CD14-positive monocyte (primary cell): ENCODE results near the gene ZNF536. TPM values are rescaled to one million over a fixed set of nuclear protein-coding genes. Genes with fewer than 3 reads are reported as not detected.
"Not testable (repeated sequence)": the region's sequence is repeated elsewhere in the genome, so short reads cannot be mapped to it uniquely, and the experiment has no call there.

Source experiments
- DNase-seq, 3 donors: peaks; one replicate each; pipeline ENCODE4 v3.0.0-alpha.2; 2011 to 2022
- H2AFZ ChIP-seq: 2 replicates; pipeline ENCODE4 v1.6.0; 2012; ENCODE audit warnings: mild to moderate bottlenecking, low read depth, low read length, inconsistent platforms; ENCODE audit not compliant: insufficient read depth, poor library complexity, severe bottlenecking
- H3K27ac ChIP-seq, 2 donors: 1 replicate in 1 of 2; 2 replicates in 1 of 2; pipeline ENCODE4 v1.5.1; 2012 to 2013; ENCODE audit warnings: low read length in 2 of 2, control low read depth in 1 of 2, inconsistent platforms in 1 of 2, low read depth in 1 of 2, mild to moderate bottlenecking in 1 of 2
- H3K27me3 ChIP-seq, 2 donors: one replicate each; pipeline versions ENCODE4 v1.6.0 to v1.6.1; 2011 to 2013; ENCODE audit warnings: low read length in 2 of 2; ENCODE audit not compliant: control insufficient read depth in 2 of 2, insufficient read depth in 2 of 2
- H3K36me3 ChIP-seq, 2 donors: replicated peaks in 1 of 2; 1 replicate in 1 of 2; 2 replicates in 1 of 2; pipeline versions ENCODE4 v1.5.1 to v1.6.1; 2012 to 2013; ENCODE audit warnings: low read length in 2 of 2, control low read depth in 1 of 2, inconsistent platforms in 1 of 2, mild to moderate bottlenecking in 1 of 2; ENCODE audit not compliant: insufficient read depth in 2 of 2, control insufficient read depth in 1 of 2
- H3K4me1 ChIP-seq, 2 donors: 1 replicate in 1 of 2; 2 replicates in 1 of 2; pipeline versions ENCODE4 v1.5.1 to v1.6.1; 2012 to 2013; ENCODE audit warnings: low read length in 2 of 2, control low read depth in 1 of 2, inconsistent platforms in 1 of 2, mild to moderate bottlenecking in 1 of 2, moderate library complexity in 1 of 2; ENCODE audit not compliant: insufficient read depth in 2 of 2, control insufficient read depth in 1 of 2
- H3K4me2 ChIP-seq: replicated peaks from 2 replicates; pipeline ENCODE3; 2012; ENCODE audit warnings: low read length, moderate library complexity, mild to moderate bottlenecking; ENCODE audit not compliant: poor library complexity, severe bottlenecking; ENCODE audit errors: extremely low read depth
- H3K4me3 ChIP-seq, 3 experiments: fragments of 200-600 bp in 1 of 3; sonication (generic) in 1 of 3; replicated peaks in 1 of 3; 1 replicate in 2 of 3; 2 replicates in 1 of 3; pipeline ENCODE4 v1.5.1; 2011 to 2013; ENCODE audit warnings: low read length in 3 of 3, mild to moderate bottlenecking in 3 of 3, control low read depth in 2 of 3, low read depth in 2 of 3, inconsistent platforms in 1 of 3, moderate library complexity in 1 of 3
- H3K79me2 ChIP-seq: 2 replicates; pipeline ENCODE4 v1.6.0; 2012; ENCODE audit warnings: mild to moderate bottlenecking, control low read depth, inconsistent platforms, low read length, moderate library complexity; ENCODE audit not compliant: insufficient read depth
- H3K9ac ChIP-seq: 2 replicates; pipeline ENCODE4 v1.6.0; 2017; ENCODE audit warnings: low read length, mild to moderate bottlenecking; ENCODE audit not compliant: insufficient read depth, poor library complexity, severe bottlenecking
- H3K9me3 ChIP-seq, 2 donors: replicated peaks in 1 of 2; 1 replicate in 1 of 2; 2 replicates in 1 of 2; pipeline versions ENCODE4 v1.5.1 to v1.6.1; 2012 to 2013; ENCODE audit warnings: low read length in 2 of 2, control low read depth in 1 of 2; ENCODE audit not compliant: control insufficient read depth in 1 of 2, insufficient read depth in 1 of 2
- H4K20me1 ChIP-seq: 2 replicates; pipeline ENCODE4 v1.6.0; 2012; ENCODE audit warnings: mild to moderate bottlenecking, low read length, control low read depth, moderate library complexity; ENCODE audit not compliant: insufficient read depth
- H3K27ac Mint-ChIP-seq, 7 donors: one replicate each; pipeline ENCODE4 v1.8.0; 2020; ENCODE audit warnings: mild to moderate bottlenecking in 7 of 7, mixed read lengths in 7 of 7, moderate library complexity in 6 of 7, inconsistent platforms in 2 of 7
- H3K27me3 Mint-ChIP-seq, 3 donors: one replicate each; pipeline ENCODE4 v1.8.0; 2021 to 2022; ENCODE audit warnings: low read depth in 3 of 3, mild to moderate bottlenecking in 3 of 3, mixed read lengths in 3 of 3, moderate library complexity in 3 of 3, inconsistent platforms in 1 of 3
- H3K36me3 Mint-ChIP-seq, 2 donors: one replicate each; pipeline ENCODE4 v1.8.0; 2020; ENCODE audit warnings: mixed read lengths in 2 of 2, inconsistent platforms in 1 of 2, mild to moderate bottlenecking in 1 of 2
- H3K4me1 Mint-ChIP-seq: one replicate; pipeline ENCODE4 v1.8.0; 2020; ENCODE audit warnings: mild to moderate bottlenecking, mixed read lengths
- H3K4me3 Mint-ChIP-seq, 2 donors: one replicate each; pipeline ENCODE4 v1.8.0; 2020; ENCODE audit warnings: mild to moderate bottlenecking in 2 of 2, mixed read lengths in 2 of 2, moderate library complexity in 1 of 2
- H3K9me3 Mint-ChIP-seq, 7 donors: one replicate each; pipeline ENCODE4 v1.8.0; 2020 to 2022; ENCODE audit warnings: mixed read lengths in 7 of 7, mild to moderate bottlenecking in 6 of 7, moderate library complexity in 6 of 7, inconsistent platforms in 2 of 7
- CTCF ChIP-seq: fragments of 200-600 bp; IDR thresholded peaks from one replicate; pipeline ENCODE4 v1.8.0; 2022; ENCODE audit warnings: antibody characterized with exemption, mild to moderate bottlenecking
- WGBS: methylation state at CpG from one replicate; pipeline ENCODE4 v1.1.5; 2013; ENCODE audit warnings: missing lambda C conversion rate; ENCODE audit not compliant: insufficient coverage; 5-methylcytosine and 5-hydroxymethylcytosine counted together
- intact Hi-C, 2 donors: fragments of 100-400 bp; cut with micrococcal nuclease; formaldehyde crosslinking; loops; one replicate each; pipeline versions ENCODE4 v1.15.0 to v1.15.1; 2023
- polyA plus RNA-seq, 3 donors: library from polyadenylated mRNA; depleted of rRNA in 1 of 3; unstranded in 2 of 3; stranded (reverse) in 1 of 3; fragments of 300-500 nt in 2 of 3; fragments of >200 nt in 1 of 3; fragmentation: Illumina TruSeq in 2 of 3; gene quantifications; 1 replicate in 2 of 3; 2 replicates in 1 of 3; pipeline ENCODE4 v1.2.3, GENCODE V29; 2012 to 2021

The ZNF536 gene
- polyA plus RNA-seq, 3 donors: not detected

- H3K4me1 Mint-ChIP-seq: no peaks in the 10 kb centered on the region
- H3K79me2 ChIP-seq: no peaks in the 10 kb centered on the region
- H2AFZ ChIP-seq: no peak overlapping the region
- peaks cover 0 to 10% (median 3%) of the 10 kb centered on the region in 7 donors for H3K9me3 Mint-ChIP-seq
- no peaks in the 10 kb centered on the region for H3K36me3 ChIP-seq
- no peaks in the 10 kb centered on the region for H3K9me3 ChIP-seq
- no peak overlapping the region for H3K4me3 Mint-ChIP-seq
- H3K27me3 Mint-ChIP-seq: peaks cover 0 to 1% (median 0%) of the 10 kb centered on the region in 3 donors
- no peaks in the 10 kb centered on the region for H3K36me3 Mint-ChIP-seq
- H4K20me1 ChIP-seq: no peaks in the 10 kb centered on the region
- no peaks in the 10 kb centered on the region for H3K4me1 ChIP-seq
- 88% methylated on average over 3 of the region's 6 CpGs for WGBS
- H3K27ac Mint-ChIP-seq: no peak overlapping the region
- intact Hi-C loops: no loop called here
- DNase-seq: no peak
- no peak overlapping the region for H3K9ac ChIP-seq
- no peaks in the 10 kb centered on the region for H3K27me3 ChIP-seq
- no peak overlapping the region for H3K27ac ChIP-seq
- no peak for TF ChIP-seq CTCF
- H3K4me3 ChIP-seq: no peak overlapping the region
- no peak overlapping the region for H3K4me2 ChIP-seq
Measured at GRCh38 chr19:30481823-30482222, 109.6 kb downstream of the ZNF536 start.

GRCh38 chr19:30482956-30483355 is 110.8 kb downstream of the ZNF536 start:
- no peak overlapping the region for H3K4me3 ChIP-seq
- H3K4me1 ChIP-seq: no peaks in the 10 kb centered on the region
- Mint-ChIP-seq H3K4me3 (no peak overlapping the region), H3K36me3 (no peaks in the 10 kb centered on the region), H3K27me3 (peaks cover 0 to 1% (median 0%) of the 10 kb centered on the region in 3 donors), H3K27ac (no peak overlapping the region), H3K9me3 (peaks cover 0 to 8% (median 3%) of the 10 kb centered on the region in 7 donors), H3K4me1 (no peaks in the 10 kb centered on the region)
- intact Hi-C loops: no loop called here
- no peaks in the 10 kb centered on the region for H3K27me3 ChIP-seq
- no peak overlapping the region for H3K4me2 ChIP-seq
- 100% methylated on average over 1 of the region's 1 CpG for WGBS
- no peak overlapping the region for H3K9ac ChIP-seq
- DNase-seq: no peak
- no peak for TF ChIP-seq CTCF
- H2AFZ ChIP-seq: no peak overlapping the region
- H3K9me3 ChIP-seq: no peaks in the 10 kb centered on the region
- no peaks in the 10 kb centered on the region for H3K36me3 ChIP-seq
- H3K27ac ChIP-seq: no peak overlapping the region
- no peaks in the 10 kb centered on the region for H3K79me2 ChIP-seq
- no peaks in the 10 kb centered on the region for H4K20me1 ChIP-seq

- DNase-seq, H3K36me3 ChIP-seq, H3K9me3 Mint-ChIP-seq, H3K27ac Mint-ChIP-seq, H3K4me2 ChIP-seq, H3K4me1 ChIP-seq, H2AFZ ChIP-seq, H3K9me3 ChIP-seq, H3K27ac ChIP-seq, H3K36me3 Mint-ChIP-seq, H3K79me2 ChIP-seq, H3K4me3 Mint-ChIP-seq, H3K27me3 ChIP-seq, H4K20me1 ChIP-seq, H3K4me1 Mint-ChIP-seq, H3K27me3 Mint-ChIP-seq, H3K4me3 ChIP-seq, intact Hi-C loops, H3K9ac ChIP-seq: not testable (repeated sequence)
- no CpG with 5 or more reads among the region's 2 CpGs for WGBS
Measured at GRCh38 chr19:30486250-30486649, 114.1 kb downstream of the ZNF536 start.
